ENCODE results near the gene OSBPL3.

The OSBPL3 gene

GRCh38 chr7:24831240-24831639, 148.7 kb downstream of the OSBPL3 start:
- H3K79me2 ChIP-seq (ENCODE audit: insufficient read depth, low read length) = peaks cover 16% of the 10 kb centered on the region; the same call in 1 of the 2 replicates
- peak overlapping the region; percentile 71 for H3K27ac ChIP-seq (ENCODE audit: low read depth, low read length)
- TF ChIP-seq EZH2phosphoT487 (conservative IDR thresholded peaks at IDR 0.05; ENCODE audit: low read length) = no peak
- no peak for TF ChIP-seq CTCF (IDR thresholded peaks at IDR 0.05; ENCODE audit: insufficient read depth, low read length, poor library complexity, severe bottlenecking)
- H3K36me3 ChIP-seq (ENCODE audit: low read length) = peaks cover 13% of the 10 kb centered on the region
- peaks cover 48% of the 10 kb centered on the region for H3F3A ChIP-seq (ENCODE audit: insufficient read depth)
- no peaks in the 10 kb centered on the region for H4K20me1 ChIP-seq (ENCODE audit: low read depth, low read length)
- H3K9ac ChIP-seq (ENCODE audit: low read length) = peak overlapping the region; percentile 8; the same call in 1 of the 2 replicates
- H3K27me3 ChIP-seq (ENCODE audit: low read length) = no peaks in the 10 kb centered on the region
- H3K9me3 ChIP-seq (ENCODE audit: insufficient read depth, low read length) = no peaks in the 10 kb centered on the region
- H3K4me3 ChIP-seq (ENCODE audit: insufficient read depth, low read length, poor library complexity, severe bottlenecking) = no peak overlapping the region
- H3K9me2 ChIP-seq (replicated peaks; ENCODE audit: insufficient read depth, low read length) = no peaks in the 10 kb centered on the region
- no peak overlapping the region for H2AFZ ChIP-seq (ENCODE audit: low read depth, low read length, severe bottlenecking)
- peak overlapping the region; percentile 6 for H3K4me2 ChIP-seq (ENCODE audit: low read depth, low read length, poor library complexity, severe bottlenecking)

GRCh38 chr7:24830440-24831050, 149.4 kb downstream of the OSBPL3 start:
- H3K36me3 ChIP-seq (ENCODE audit: low read length) = peaks cover 13% of the 10 kb centered on the region
- peaks cover 16% of the 10 kb centered on the region; the same call in 1 of the 2 replicates for H3K79me2 ChIP-seq (ENCODE audit: insufficient read depth, low read length)

GRCh38 chr7:24829787-24830186, 150.2 kb downstream of the OSBPL3 start:
- TF ChIP-seq CTCF (IDR thresholded peaks at IDR 0.05; ENCODE audit: insufficient read depth, low read length, poor library complexity, severe bottlenecking) (no peak), EZH2phosphoT487 (conservative IDR thresholded peaks at IDR 0.05; ENCODE audit: low read length) (no peak)
- H3K4me3 ChIP-seq (ENCODE audit: insufficient read depth, low read length, poor library complexity, severe bottlenecking) = no peak overlapping the region
- peak overlapping the region; percentile 71 for H3K27ac ChIP-seq (ENCODE audit: low read depth, low read length)
- H3K9me3 ChIP-seq (ENCODE audit: insufficient read depth, low read length) = no peaks in the 10 kb centered on the region
- peaks cover 33% of the 10 kb centered on the region; the same call in 1 of the 2 replicates for H3F3A ChIP-seq (ENCODE audit: insufficient read depth)
- peak overlapping the region; percentile 26 for H3K4me2 ChIP-seq (ENCODE audit: low read depth, low read length, poor library complexity, severe bottlenecking)
- no peaks in the 10 kb centered on the region for H3K27me3 ChIP-seq (ENCODE audit: low read length)
- H3K9me2 ChIP-seq (replicated peaks; ENCODE audit: insufficient read depth, low read length) = no peaks in the 10 kb centered on the region
- no peaks in the 10 kb centered on the region for H4K20me1 ChIP-seq (ENCODE audit: low read depth, low read length)
- H3K9ac ChIP-seq (ENCODE audit: low read length) = peak overlapping the region; percentile 6; the same call in 1 of the 2 replicates
- peaks cover 16% of the 10 kb centered on the region; the same call in 1 of the 2 replicates for H3K79me2 ChIP-seq (ENCODE audit: insufficient read depth, low read length)
- H3K36me3 ChIP-seq (ENCODE audit: low read length) = peaks cover 16% of the 10 kb centered on the region
- no peak overlapping the region for H2AFZ ChIP-seq (ENCODE audit: low read depth, low read length, severe bottlenecking)

More at GRCh38 chr7:24830440-24831050, 149.4 kb downstream of the OSBPL3 start:
- H3K9ac ChIP-seq (ENCODE audit: low read length) = 0 out of 2 replicates have a peak overlapping the region, but pooled peaks have one; percentile 8
- no peaks in the 10 kb centered on the region for H3K9me2 ChIP-seq (replicated peaks; ENCODE audit: insufficient read depth, low read length)
- no peak overlapping the region for H2AFZ ChIP-seq (ENCODE audit: low read depth, low read length, severe bottlenecking)
- H3K9me3 ChIP-seq (ENCODE audit: insufficient read depth, low read length) = no peaks in the 10 kb centered on the region
- H3K27ac ChIP-seq (ENCODE audit: low read depth, low read length) = peak overlapping the region; percentile 71
- TF ChIP-seq EZH2phosphoT487 (conservative IDR thresholded peaks at IDR 0.05; ENCODE audit: low read length) (no peak), CTCF (IDR thresholded peaks at IDR 0.05; ENCODE audit: insufficient read depth, low read length, poor library complexity, severe bottlenecking) (no peak)
- H3F3A ChIP-seq (ENCODE audit: insufficient read depth) = peaks cover 41% of the 10 kb centered on the region
- H3K4me3 ChIP-seq (ENCODE audit: insufficient read depth, low read length, poor library complexity, severe bottlenecking) = no peak overlapping the region
- H4K20me1 ChIP-seq (ENCODE audit: low read depth, low read length) = no peaks in the 10 kb centered on the region
- no peaks in the 10 kb centered on the region for H3K27me3 ChIP-seq (ENCODE audit: low read length)
- no peak overlapping the region for H3K4me2 ChIP-seq (ENCODE audit: low read depth, low read length, poor library complexity, severe bottlenecking)
